DOHH2 (cell line): ENCODE measurements around the gene CEACAM7.
"Not testable (repeated sequence)": the region's sequence is repeated elsewhere in the genome, so short reads cannot be mapped to it uniquely, and the experiment has no call there.

Experiments
- H3F3A ChIP-seq: fragments of 200-600 bp; sonication (generic), shearing (Covaris generic); 2 replicates; pipeline ENCODE4 v1.6.0; 2016; ENCODE audit warnings: antibody characterized with exemption, mild to moderate bottlenecking; ENCODE audit not compliant: control insufficient read depth, insufficient read depth
- H3K27ac ChIP-seq: fragments of 200-600 bp; sonication (generic); 2 replicates; pipeline ENCODE4 v1.5.1; 2014; ENCODE audit warnings: low read depth, mild to moderate bottlenecking, low read length, moderate library complexity
- H3K27me3 ChIP-seq: fragments of 200-600 bp; sonication (generic); 2 replicates; pipeline ENCODE4 v1.6.1; 2014; ENCODE audit warnings: mild to moderate bottlenecking, low read length, mixed read lengths; ENCODE audit not compliant: control insufficient read depth
- H3K36me3 ChIP-seq: fragments of 200-600 bp; sonication (generic); 2 replicates; pipeline ENCODE4 v1.6.1; 2014; ENCODE audit warnings: mild to moderate bottlenecking, low read length, moderate library complexity, mixed read lengths; ENCODE audit not compliant: control insufficient read depth
- H3K4me1 ChIP-seq: fragments of 200-600 bp; sonication (generic); 2 replicates; pipeline ENCODE4 v1.6.1; 2014; ENCODE audit warnings: mild to moderate bottlenecking, low read length, mixed read lengths; ENCODE audit not compliant: control insufficient read depth
- H3K4me2 ChIP-seq: fragments of 200-600 bp; sonication (generic); 2 replicates; pipeline ENCODE4 v1.6.0; 2014; ENCODE audit warnings: mild to moderate bottlenecking, low read length, moderate library complexity
- H3K4me3 ChIP-seq: fragments of 200-600 bp; sonication (generic); 2 replicates; pipeline ENCODE4 v1.5.1; 2014; ENCODE audit warnings: mild to moderate bottlenecking, low read length, mixed read lengths
- H3K79me2 ChIP-seq: fragments of 200-600 bp; sonication (generic); 2 replicates; pipeline ENCODE4 v1.6.1; 2014; ENCODE audit warnings: mild to moderate bottlenecking, low read length, mixed read lengths; ENCODE audit not compliant: control insufficient read depth
- H3K9me2 ChIP-seq: fragments of 200-600 bp; sonication (generic); replicated peaks from 2 replicates; pipeline ENCODE4 v1.6.1; 2014; ENCODE audit warnings: mild to moderate bottlenecking, low read length, mixed read lengths; ENCODE audit not compliant: control insufficient read depth
- H3K9me3 ChIP-seq: fragments of 200-600 bp; sonication (generic); 2 replicates; pipeline ENCODE4 v1.6.1; 2014; ENCODE audit warnings: antibody characterized with exemption, low read length, mixed read lengths; ENCODE audit not compliant: control insufficient read depth, insufficient read depth
- H4K20me1 ChIP-seq: fragments of 200-600 bp; sonication (generic); 2 replicates; pipeline ENCODE4 v1.6.0; 2014; ENCODE audit warnings: low read depth, mild to moderate bottlenecking, antibody characterized with exemption, low read length, moderate library complexity; ENCODE audit not compliant: control insufficient read depth, insufficient read depth
- CTCF ChIP-seq: fragments of 200-600 bp; sonication (generic); IDR thresholded peaks from one replicate; pipeline ENCODE4 v1.5.1; 2014; ENCODE audit warnings: antibody characterized with exemption, mild to moderate bottlenecking, low read depth, low read length; ENCODE audit not compliant: poor library complexity, severe bottlenecking
- EZH2phosphoT487 ChIP-seq: fragments of 200-600 bp; sonication (generic); IDR thresholded peaks from 2 replicates; pipeline ENCODE4 v1.6.1; 2017; ENCODE audit warnings: borderline replicate concordance, mild to moderate bottlenecking, antibody characterized with exemption, low read length, moderate library complexity, mixed read lengths

Gene CEACAM7

GRCh38 chr19:41714598-41714997, 26.5 kb upstream of the CEACAM7 start:
- Histone ChIP-seq H3K9me3 (no peaks in the 10 kb centered on the region), H4K20me1 (no peaks in the 10 kb centered on the region), H3K4me3 (no peak overlapping the region), H3K27ac (no peak overlapping the region), H3K4me1 (no peaks in the 10 kb centered on the region), H3K9me2 (no peaks in the 10 kb centered on the region), H3K36me3 (no peaks in the 10 kb centered on the region), H3K4me2 (no peak overlapping the region), H3F3A (no peaks in the 10 kb centered on the region), H3K27me3 (peaks cover 30% of the 10 kb centered on the region), H3K79me2 (no peaks in the 10 kb centered on the region)
- TF ChIP-seq CTCF (no peak), EZH2phosphoT487 (no peak)

GRCh38 chr19:41711376-41712261, 23.5 kb upstream of the CEACAM7 start:
- H3K79me2 ChIP-seq = no peaks in the 10 kb centered on the region
- H3K4me3 ChIP-seq = no peak overlapping the region
- no peaks in the 10 kb centered on the region for H3F3A ChIP-seq
- H3K4me1 ChIP-seq = no peaks in the 10 kb centered on the region
- H3K4me2 ChIP-seq = no peak overlapping the region
- H3K9me3 ChIP-seq = no peaks in the 10 kb centered on the region
- H3K27me3 ChIP-seq = peaks cover 22% of the 10 kb centered on the region
- no peak overlapping the region for H3K27ac ChIP-seq
- no peaks in the 10 kb centered on the region for H4K20me1 ChIP-seq
- TF ChIP-seq CTCF = no peak
- TF ChIP-seq EZH2phosphoT487 = no peak
- H3K36me3 ChIP-seq = no peaks in the 10 kb centered on the region
- H3K9me2 ChIP-seq = no peaks in the 10 kb centered on the region

DNA sequence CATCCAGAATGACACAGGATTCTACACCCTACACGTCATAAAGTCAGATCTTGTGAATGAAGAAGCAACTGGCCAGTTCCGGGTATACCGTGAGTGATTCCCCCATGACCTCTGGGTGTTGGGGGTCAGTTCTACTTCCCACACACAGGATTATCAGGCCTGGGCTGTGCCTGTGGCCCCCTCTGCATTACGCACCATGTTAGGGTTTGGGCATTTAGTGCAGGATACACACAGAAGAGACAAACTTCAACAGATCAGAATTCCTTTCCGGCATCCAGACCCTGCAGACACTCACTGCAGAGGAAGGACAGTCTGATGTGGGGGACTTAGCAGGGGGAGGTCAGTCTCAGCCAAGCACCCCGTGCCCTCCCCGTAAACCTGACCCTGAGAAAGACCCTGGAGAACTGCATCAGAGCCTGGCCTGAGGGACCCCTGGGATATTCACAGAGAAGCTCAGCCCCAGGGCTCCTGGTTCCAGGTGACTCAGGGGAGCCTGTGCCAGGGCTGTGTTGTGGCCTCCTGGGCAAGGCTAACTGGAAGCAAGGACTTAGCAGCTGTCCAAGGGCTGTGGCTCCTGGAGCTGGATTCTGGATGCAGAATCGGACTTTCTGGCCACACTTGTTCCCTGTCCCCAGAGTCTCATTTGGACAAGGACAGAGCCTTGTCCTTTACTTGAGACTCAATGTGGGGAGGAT, 22.0 kb upstream of the CEACAM7 start:
- Histone ChIP-seq H3K27me3 (peaks cover 14% of the 10 kb centered on the region), H3K27ac (no peak overlapping the region), H3K4me2 (no peak overlapping the region), H3K9me2 (no peaks in the 10 kb centered on the region), H3K36me3 (no peaks in the 10 kb centered on the region), H3F3A (no peaks in the 10 kb centered on the region), H3K4me3 (no peak overlapping the region), H4K20me1 (no peaks in the 10 kb centered on the region), H3K79me2 (no peaks in the 10 kb centered on the region), H3K4me1 (no peaks in the 10 kb centered on the region), H3K9me3 (no peaks in the 10 kb centered on the region)
- no peak for TF ChIP-seq CTCF
- no peak for TF ChIP-seq EZH2phosphoT487

GRCh38 chr19:41709516-41709915, 21.4 kb upstream of the CEACAM7 start:
- peaks cover 18% of the 10 kb centered on the region for H3K27me3 ChIP-seq
- not testable (repeated sequence) for H3K79me2 ChIP-seq, H3K9me3 ChIP-seq, H3K27ac ChIP-seq, H3F3A ChIP-seq, H3K4me2 ChIP-seq, H3K4me3 ChIP-seq, H3K36me3 ChIP-seq, H3K4me1 ChIP-seq, H4K20me1 ChIP-seq, H3K9me2 ChIP-seq
